ENCODE measurements around the gene YY1AP1. TPM values are rescaled to one million over a fixed set of nuclear protein-coding genes. Genes with fewer than 3 reads are reported as not detected.

YY1AP1 gene
- 63.2 TPM for total RNA-seq (2013)
- polyA plus RNA-seq (10 to 100 TPM; 14.0 to 93.4 (median 24.3) TPM), polyA minus RNA-seq (81.3 and 145 TPM in 2 replicates), total RNA-seq (55.9 to 136 (median 79.5) reads per million in 11 experiments)

GRCh38 chr1:155688324-155689080 is at the start of gene YY1AP1:
YY1AP1 (minus strand) TSS chr1:155688774; CDS start chr1:155680436, 8,338 bp downstream.
- under 1% methylated on average over 69 of the region's 81 CpGs for WGBS (ENCODE audit: insufficient coverage)
- Histone ChIP-seq H4K20me1 (ENCODE audit: insufficient read depth, low read length) (peaks cover 37% of the 10 kb centered on the region), H3K27me3 (ENCODE audit: control insufficient read depth in 2 of 2, insufficient read depth in 2 of 2, low read length in 2 of 2) (no peaks in the 10 kb centered on the region), H3K4me2 (replicated peaks; ENCODE audit: extremely low read depth, low read length, poor library complexity, severe bottlenecking) (peak within 1 kb of the TSS; percentile 74), H3K27ac (ENCODE audit: low read depth in 1 of 2, low read length in 2 of 2) (peak within 1 kb of the TSS; percentile 89 to 96), H3K9ac (ENCODE audit: insufficient read depth, low read length, poor library complexity, severe bottlenecking) (peak within 1 kb of the TSS; percentile 93), H2AFZ (ENCODE audit: insufficient read depth, low read depth, low read length, poor library complexity, severe bottlenecking) (peak within 1 kb of the TSS; percentile 89), H3K36me3 (replicated peaks in 1 of 2; ENCODE audit: control insufficient read depth in 1 of 2, insufficient read depth in 2 of 2, low read length in 2 of 2) (peaks cover 15 to 30% of the 10 kb centered on the region in 2 donors), H3K4me3 (replicated peaks in 1 of 3; ENCODE audit: low read depth in 2 of 3, low read length in 3 of 3) (peak within 1 kb of the TSS; percentile 83 to 96 (median 91)), H3K79me2 (ENCODE audit: insufficient read depth, low read length) (peaks cover 98% of the 10 kb centered on the region), H3K4me1 (ENCODE audit: control insufficient read depth in 1 of 2, insufficient read depth in 2 of 2, low read length in 2 of 2) (peaks cover 18 to 29% of the 10 kb centered on the region in 2 donors), H3K9me3 (replicated peaks in 1 of 2; ENCODE audit: control insufficient read depth in 1 of 2, insufficient read depth in 1 of 2, low read length in 2 of 2) (peaks cover 6 to 7% of the 10 kb centered on the region in 2 donors)
- no peak for TF ChIP-seq CTCF (IDR thresholded peaks at IDR 0.05)
- Mint-ChIP-seq H3K36me3 (peaks cover 26 to 35% of the 10 kb centered on the region in 2 donors), H3K4me3 (peak within 1 kb of the TSS; percentile 95 to 98), H3K27ac (peak within 1 kb of the TSS; percentile 94 to 98 (median 95)), H3K9me3 (peaks cover 9 to 15% (median 11%) of the 10 kb centered on the region in 7 donors), H3K4me1 (peaks cover 40% of the 10 kb centered on the region), H3K27me3 (ENCODE audit: low read depth in 3 of 3) (no peaks in the 10 kb centered on the region)
- intact Hi-C loops (cut with micrococcal nuclease): no loop called here
- peak; percentile 79 to 86 (median 84) for DNase-seq

- H3K4me3 ChIP-seq (replicated peaks in 1 of 3; ENCODE audit: low read depth in 2 of 3, low read length in 3 of 3): no peak overlapping the region
- no peaks in the 10 kb centered on the region for H3K9me3 ChIP-seq (replicated peaks in 1 of 2; ENCODE audit: control insufficient read depth in 1 of 2, insufficient read depth in 1 of 2, low read length in 2 of 2)
- H4K20me1 ChIP-seq (ENCODE audit: insufficient read depth, low read length): no peaks in the 10 kb centered on the region
- Mint-ChIP-seq H3K4me1 (no peaks in the 10 kb centered on the region), H3K36me3 (peaks cover 52 to 78% of the 10 kb centered on the region in 2 donors), H3K27me3 (ENCODE audit: low read depth in 3 of 3) (no peaks in the 10 kb centered on the region), H3K9me3 (no peaks in the 10 kb centered on the region), H3K4me3 (no peak overlapping the region), H3K27ac (peak overlapping the region in 2 of 7 donors; percentile 17 to 28)
- peak; percentile 13 to 38 (median 34) for DNase-seq
- 65% methylated on average over 6 of the region's 12 CpGs for WGBS (ENCODE audit: insufficient coverage)
- peak overlapping the region in 1 of 2 donors; percentile 20 for H3K27ac ChIP-seq (ENCODE audit: low read depth in 1 of 2, low read length in 2 of 2)
- no peaks in the 10 kb centered on the region for H3K27me3 ChIP-seq (ENCODE audit: control insufficient read depth in 2 of 2, insufficient read depth in 2 of 2, low read length in 2 of 2)
- peaks cover 58 to 87% of the 10 kb centered on the region in 2 donors for H3K36me3 ChIP-seq (replicated peaks in 1 of 2; ENCODE audit: control insufficient read depth in 1 of 2, insufficient read depth in 2 of 2, low read length in 2 of 2)
- no peak overlapping the region for H3K9ac ChIP-seq (ENCODE audit: insufficient read depth, low read length, poor library complexity, severe bottlenecking)
- intact Hi-C loops (cut with micrococcal nuclease): no loop called here
- no peak overlapping the region for H3K4me2 ChIP-seq (replicated peaks; ENCODE audit: extremely low read depth, low read length, poor library complexity, severe bottlenecking)
- peak; percentile 77 for TF ChIP-seq CTCF (IDR thresholded peaks at IDR 0.05)
- H3K79me2 ChIP-seq (ENCODE audit: insufficient read depth, low read length): no peaks in the 10 kb centered on the region
- H3K4me1 ChIP-seq (ENCODE audit: control insufficient read depth in 1 of 2, insufficient read depth in 2 of 2, low read length in 2 of 2): no peaks in the 10 kb centered on the region
- no peak overlapping the region for H2AFZ ChIP-seq (ENCODE audit: insufficient read depth, low read depth, low read length, poor library complexity, severe bottlenecking)
Observed at GRCh38 chr1:155729031-155729898, 40.7 kb upstream of the YY1AP1 start.

Data from CD14-positive monocyte (primary cell).